ENCODE results near the gene PLCL1.

PLCL1 gene

DNA sequence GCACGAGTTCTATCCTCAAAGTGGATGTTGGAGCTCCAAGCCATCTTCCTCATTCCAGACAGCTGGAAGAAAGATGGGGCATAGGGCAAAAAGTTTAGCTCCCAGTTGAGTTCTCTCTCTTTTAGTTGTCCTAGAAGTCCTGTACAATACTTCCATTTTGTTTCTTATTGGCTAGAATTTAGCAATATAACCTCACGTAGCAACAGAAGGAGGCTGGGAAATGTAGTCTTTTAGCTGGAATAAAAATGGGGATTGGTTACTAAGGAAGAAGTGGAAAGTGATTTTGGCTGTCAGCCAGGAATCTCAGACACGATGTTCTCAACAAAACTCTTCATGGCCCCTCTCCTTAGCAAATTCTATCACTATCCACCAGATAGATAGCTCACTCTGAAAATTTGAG lies 79.9 kb downstream of the PLCL1 start:
- no peak for DNase-seq (ENCODE audit: low read depth in 1 of 2, low spot score in 1 of 2)

DNA sequence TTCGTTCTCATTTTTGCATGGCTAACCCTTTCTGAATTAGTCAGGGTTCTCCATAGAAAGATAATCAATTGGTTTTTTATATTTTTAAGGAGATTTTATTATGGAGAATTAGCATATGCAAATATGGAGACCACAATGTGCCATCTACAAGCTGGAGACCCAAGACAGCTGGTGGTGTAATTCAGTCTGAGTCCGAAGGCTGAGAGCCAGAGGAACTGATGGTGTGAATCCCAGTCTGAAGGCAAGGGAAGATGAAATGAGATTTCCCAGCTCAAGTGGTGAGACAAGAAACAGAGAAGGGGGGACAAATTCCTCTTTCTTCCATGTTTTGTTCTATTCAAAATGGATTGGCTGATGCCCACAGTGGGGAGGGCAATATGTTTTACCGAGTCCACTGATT lies 80.7 kb downstream of the PLCL1 start:
- no peak for DNase-seq (ENCODE audit: low read depth in 1 of 2, low spot score in 1 of 2)

DNA sequence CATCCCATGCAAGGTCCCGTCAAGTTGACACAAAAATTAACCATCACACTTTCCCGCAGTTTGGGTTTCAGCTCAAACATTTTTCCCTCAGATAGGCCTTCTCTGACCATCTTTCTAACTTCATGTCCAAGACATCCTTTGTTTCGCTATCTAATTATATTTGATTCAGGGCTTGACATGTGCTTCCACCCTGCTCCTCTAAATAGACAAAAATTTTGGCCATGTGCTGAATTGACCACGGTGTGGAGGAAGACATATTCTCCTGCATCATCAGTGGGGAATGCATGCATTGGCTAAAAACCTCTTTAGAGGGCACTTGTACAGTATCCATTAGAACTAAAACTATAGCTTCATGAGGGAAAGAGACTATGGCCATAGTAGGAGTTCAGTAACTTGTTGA lies 81.2 kb downstream of the PLCL1 start:
- DNase-seq (ENCODE audit: low read depth in 1 of 2, low spot score in 1 of 2) = no peak

DNA sequence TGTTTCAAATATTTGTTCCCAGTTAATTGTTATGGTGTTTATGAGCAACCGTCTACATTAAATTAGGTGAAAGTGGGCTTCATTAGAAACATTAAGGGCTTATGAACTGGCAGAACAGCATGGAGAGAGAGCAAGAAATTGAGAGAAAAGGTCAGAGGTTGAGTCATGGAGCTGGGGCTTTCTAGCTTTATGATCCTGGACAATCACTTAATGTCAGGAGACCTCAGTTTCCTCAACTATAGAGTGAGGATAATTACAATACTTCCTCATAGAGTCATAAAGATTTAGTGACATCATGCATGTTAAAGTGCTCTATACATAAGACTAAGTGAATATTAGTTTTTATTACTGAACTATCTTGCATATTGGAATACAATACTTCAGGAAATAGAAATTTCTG lies 83.9 kb downstream of the PLCL1 start:
- DNase-seq (ENCODE audit: low read depth in 1 of 2, low spot score in 1 of 2) = no peak

DNA sequence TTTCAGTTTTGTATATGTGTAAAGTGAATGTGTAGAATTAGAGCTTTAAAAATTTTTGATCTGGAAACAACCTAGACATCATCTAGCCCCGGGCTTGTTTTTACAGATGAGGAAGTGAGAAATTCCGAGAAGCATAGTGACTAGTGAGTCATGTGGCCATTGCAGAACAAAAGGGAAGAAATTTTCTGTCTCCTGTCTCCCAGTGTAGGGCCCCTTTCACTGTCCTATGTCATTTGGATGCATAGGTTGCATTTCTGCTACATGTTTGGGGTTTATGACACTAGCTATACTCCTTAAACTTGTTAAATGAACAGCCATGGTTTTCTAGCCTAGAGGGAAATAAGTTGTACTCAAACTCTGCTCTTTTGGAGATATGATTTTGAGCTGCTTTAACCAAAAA lies 84.6 kb downstream of the PLCL1 start:
- no peak for DNase-seq (ENCODE audit: low read depth in 1 of 2, low spot score in 1 of 2)

DNA sequence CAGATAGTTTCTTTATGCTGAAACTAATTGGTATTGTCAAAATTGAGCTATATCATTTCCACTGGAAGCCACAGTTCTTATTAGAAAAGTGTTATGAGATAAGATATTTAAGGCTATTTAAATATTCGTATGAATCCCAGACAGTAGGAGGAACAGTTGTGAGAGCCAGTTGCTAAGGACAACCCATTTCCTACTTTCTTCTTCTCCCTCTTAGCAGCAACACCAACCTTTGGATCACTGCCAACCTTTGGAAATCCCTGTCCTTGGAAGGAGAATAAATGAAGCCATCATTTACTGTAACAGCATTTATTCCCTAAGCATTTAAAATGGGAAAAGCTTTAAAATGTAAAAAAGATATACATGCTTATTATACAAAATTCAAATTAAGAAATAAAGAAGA lies 85.8 kb downstream of the PLCL1 start:
- no peak for DNase-seq (ENCODE audit: low read depth in 1 of 2, low spot score in 1 of 2)

DNA sequence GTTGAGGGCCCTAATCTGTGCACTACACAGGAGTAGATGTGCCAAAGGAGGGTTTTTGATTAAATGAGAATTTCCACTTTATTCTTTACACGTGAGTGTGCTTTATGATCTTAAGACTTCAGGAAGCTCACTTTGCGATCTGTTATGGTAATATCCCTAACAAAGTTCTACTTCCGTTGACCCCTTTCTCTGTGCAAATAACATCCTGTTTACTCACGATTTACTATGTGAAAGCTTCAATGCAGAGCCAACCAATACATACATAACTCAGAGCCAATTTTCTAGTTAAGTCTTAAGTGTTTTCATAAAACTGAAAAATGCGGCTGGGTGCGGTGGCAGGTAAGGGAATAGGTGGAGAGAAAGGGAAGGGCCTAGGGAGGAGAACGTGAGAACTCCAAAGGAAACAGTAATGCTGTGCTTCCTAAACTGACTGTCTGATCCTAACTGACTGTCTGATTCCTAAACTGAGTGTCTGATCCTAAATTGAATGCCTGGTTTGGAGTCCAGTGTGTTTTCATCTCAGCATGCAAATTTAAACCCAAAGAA lies 87.6 kb downstream of the PLCL1 start:
- no peak for DNase-seq (ENCODE audit: low read depth in 1 of 2, low spot score in 1 of 2)

DNA sequence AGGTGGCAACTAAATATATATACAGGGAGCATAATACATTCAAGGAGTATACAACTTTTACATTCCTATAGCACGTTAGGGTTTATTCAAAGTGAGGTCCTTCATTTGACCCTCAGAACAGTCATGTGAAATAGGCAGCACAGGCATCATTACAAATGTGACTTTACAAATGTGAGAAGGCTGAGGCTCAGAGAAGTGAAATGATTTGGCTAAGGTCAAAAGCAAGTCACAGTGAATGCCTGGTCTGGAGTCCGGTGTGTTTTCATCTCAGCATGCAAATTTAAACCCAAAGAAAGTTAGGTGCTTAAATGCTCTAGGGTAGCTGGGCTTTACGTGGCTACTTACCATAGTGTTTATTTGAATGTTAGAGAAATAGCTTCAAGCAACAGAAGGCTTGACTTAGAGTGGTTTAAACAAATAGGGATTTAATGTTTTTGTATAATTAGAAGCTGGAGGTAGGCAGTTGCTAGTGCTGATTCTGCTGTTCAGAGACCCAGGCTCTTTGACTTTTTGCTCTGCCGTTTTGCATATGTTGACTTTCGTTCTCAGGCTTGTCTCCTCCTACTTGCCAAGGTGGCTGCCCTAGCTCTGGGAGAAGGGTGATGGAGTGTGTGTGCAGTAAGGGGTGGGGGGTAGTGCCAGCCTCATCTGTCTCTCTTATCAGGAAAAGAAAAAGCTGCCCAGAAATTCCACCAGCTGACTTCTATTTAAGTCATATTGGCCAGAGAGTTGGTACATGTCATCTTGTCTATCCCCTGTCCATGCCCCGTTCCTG lies 89.2 kb downstream of the PLCL1 start:
- DNase-seq (ENCODE audit: low read depth in 1 of 2, low spot score in 1 of 2) = no peak

DNA sequence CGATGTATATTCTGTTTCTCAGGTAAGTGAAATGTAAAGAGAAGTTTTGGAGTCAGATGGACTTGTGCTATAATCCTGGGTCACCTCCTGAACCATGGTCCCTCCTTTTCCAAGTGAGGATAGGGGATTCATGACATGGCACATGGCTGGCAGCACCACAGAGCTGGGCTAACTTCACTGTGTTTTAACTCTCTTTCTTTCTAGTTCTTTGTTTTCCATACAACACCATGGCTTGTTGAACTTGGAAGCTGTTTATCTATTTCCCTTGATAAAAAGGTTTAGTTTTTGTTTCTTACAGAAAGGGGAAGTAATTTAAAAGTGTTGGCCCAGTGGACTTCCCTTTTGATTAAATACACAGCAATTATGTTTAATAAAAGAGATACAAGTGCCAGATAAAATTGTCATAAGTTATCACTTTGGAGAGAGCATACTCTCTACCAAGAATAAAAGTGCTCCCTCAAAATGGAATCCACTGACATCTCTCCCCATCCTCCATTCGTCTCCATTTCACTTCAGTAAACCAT lies 90.4 kb downstream of the PLCL1 start:
- DNase-seq (ENCODE audit: low read depth in 1 of 2, low spot score in 1 of 2) = no peak

DNA sequence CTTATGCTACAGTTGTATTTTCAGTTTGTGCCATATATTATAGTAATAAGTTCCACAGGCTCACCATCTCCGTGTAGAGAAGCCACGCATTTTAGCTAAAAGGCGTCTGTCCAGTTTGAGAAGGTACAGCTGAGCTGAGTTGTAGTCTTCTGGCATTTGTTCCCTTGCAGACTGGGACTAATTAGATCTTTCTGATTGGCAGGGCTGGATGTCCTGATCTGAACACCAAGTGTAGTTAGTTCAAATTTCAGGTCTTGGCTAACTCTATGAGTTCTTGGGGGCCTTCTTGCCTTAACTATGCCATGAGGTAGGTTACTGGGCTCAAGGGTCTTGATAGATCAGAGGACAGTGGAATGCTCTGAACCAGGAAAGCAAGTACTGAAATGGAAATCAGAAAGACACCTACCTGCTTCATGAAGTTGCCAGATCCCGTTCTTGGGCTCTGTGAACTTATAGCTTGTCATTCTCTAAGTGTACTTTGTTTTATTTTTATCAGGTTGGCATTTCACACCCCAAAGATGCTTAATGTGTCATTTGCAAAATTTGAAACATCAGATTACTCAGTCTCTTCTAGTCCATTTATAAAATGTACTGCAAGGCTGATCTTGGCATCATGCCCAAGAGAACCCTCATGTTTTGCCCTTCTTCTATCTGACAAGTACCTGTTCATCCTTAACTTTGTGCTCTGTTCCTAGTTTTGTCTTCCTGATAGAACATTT lies 93.7 kb downstream of the PLCL1 start:
- DNase-seq (ENCODE audit: low read depth in 1 of 2, low spot score in 1 of 2) = no peak

DNA sequence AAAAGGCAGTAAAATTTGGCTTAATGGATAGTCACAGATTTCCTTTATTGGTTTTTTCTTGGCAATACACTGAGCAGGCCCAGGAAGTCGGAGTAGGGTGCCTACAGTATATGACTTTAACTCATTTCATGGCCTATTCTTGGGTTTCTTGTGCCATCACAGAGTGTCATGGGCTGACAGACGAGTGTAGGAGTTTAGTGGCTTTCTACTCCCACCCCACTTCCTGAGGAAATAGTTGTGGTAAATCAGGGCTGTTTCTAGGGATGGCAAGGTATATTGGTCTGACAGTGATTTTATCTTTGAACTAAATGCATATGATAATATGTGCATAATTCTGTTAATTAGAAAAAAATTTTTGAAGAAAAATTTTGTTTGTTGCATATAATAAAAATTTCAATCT lies 100.1 kb downstream of the PLCL1 start:
- DNase-seq (ENCODE audit: low read depth in 1 of 2, low spot score in 1 of 2) = no peak

DNA sequence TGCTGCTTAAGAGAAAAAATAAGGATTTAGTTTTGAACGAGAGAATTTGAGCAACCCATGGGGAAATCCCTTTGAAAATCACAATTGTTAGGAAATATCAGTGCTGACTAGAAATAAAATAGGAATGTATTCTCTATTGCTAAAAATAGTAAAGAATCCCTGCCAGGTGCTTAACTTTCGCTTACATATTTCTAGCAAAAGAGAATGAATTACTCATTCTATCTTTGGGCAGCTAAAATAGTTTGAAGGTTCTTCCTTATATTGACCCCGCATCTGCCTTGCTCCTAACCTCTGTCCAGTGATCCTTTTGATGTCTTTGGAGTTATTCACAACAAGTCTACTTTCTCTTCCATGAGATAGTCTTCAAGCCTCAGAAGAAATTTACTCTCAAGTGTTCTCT lies 103.8 kb downstream of the PLCL1 start:
- DNase-seq (ENCODE audit: low read depth in 1 of 2, low spot score in 1 of 2) = no peak

DNA sequence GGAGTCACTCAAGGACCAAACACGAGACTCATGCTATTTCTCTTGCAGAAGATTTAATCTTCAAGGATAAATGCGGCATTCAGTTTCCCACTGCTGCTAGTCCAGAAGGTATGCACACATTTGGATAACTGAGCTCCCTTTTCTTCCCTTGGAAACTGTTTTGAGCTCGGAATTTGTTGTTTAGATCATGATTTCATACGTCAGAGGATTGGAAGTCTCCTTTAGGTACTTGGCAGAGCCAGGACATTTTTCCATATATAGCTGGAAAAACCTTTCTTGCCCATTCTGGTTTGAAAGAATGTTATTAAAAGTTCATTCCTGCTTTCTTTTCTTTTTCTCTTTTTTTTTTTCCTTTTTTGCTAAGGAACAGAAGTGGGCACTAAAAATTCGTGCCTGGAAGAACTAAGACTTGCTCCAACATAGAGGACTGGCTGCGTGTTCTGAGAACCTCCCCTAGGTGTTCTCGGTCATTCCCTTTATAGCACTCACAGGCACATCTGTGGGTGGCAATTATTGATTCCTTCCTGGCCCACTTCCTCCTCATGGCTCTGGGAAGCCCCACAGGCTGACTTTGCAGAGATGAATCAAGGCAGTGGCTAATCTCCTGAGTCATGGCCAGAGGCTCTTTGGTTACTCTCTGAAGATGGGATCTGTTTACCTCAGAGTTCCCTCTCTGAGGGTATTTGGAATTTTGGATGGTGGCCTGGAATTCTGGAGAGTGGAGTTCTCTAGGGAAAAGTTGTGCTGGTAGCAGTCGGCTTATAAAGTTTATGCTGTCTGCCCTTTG lies 104.8 kb downstream of the PLCL1 start:
- no peak for DNase-seq (ENCODE audit: low read depth in 1 of 2, low spot score in 1 of 2)

DNA sequence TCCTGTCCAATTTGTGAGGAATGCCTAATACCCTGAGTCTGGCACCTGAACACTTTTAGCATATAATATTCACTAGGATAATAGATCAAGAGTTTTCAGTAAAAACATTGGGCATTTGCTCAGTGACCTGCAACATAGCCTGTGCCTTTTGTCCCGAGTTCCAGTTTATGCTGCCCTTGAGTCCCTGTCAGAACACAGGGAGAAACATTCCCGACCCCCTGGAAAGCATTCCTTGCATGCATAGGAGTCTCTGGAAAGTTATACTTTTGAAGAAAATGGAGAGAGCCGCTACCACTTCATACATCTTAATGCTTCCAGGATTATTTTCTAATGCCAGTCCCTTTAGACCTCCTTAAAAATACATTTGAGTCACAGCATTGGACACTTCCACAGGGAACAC lies 107.3 kb downstream of the PLCL1 start:
- DNase-seq (ENCODE audit: low read depth in 1 of 2, low spot score in 1 of 2) = no peak

DNA sequence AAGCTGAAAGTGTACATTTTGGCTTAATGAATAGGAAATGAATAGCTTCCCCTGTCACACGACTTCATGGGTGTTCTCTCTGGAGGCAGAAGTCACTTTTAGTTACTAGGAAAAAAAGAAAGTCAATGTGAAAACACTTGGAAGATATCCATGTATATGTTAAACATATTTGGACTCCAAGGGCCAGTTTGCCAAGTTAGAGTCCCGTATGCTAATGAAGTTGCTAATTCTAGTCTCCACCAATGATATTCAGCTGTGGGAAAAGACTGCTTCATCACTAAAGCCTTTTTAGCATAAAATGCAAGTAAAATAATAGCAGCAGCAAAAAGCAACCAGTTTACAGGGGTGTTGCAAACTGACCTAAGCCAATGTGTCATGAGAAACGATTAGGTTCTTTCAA lies 108.7 kb downstream of the PLCL1 start:
- DNase-seq (ENCODE audit: low read depth in 1 of 2, low spot score in 1 of 2) = no peak

DNA sequence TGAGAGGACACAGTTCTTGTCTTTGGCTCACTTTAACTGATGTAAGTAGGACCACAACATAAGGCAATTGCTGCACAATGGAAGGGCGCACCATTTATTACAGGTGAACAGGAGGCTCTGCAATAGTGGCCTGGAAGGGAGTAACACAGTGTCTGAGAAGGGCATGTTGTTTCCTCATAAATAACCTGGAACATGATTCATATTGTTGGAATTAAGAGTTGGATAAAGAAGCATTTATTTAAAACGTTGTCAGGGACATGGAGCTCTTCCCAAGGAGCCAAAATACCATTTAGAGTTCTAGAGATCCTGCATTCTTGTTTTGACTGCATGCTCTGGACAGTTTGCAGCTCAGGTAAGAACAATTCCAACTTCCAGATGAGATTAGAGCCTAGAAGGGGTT lies 110.4 kb downstream of the PLCL1 start:
- no peak for DNase-seq (ENCODE audit: low read depth in 1 of 2, low spot score in 1 of 2)

DNA sequence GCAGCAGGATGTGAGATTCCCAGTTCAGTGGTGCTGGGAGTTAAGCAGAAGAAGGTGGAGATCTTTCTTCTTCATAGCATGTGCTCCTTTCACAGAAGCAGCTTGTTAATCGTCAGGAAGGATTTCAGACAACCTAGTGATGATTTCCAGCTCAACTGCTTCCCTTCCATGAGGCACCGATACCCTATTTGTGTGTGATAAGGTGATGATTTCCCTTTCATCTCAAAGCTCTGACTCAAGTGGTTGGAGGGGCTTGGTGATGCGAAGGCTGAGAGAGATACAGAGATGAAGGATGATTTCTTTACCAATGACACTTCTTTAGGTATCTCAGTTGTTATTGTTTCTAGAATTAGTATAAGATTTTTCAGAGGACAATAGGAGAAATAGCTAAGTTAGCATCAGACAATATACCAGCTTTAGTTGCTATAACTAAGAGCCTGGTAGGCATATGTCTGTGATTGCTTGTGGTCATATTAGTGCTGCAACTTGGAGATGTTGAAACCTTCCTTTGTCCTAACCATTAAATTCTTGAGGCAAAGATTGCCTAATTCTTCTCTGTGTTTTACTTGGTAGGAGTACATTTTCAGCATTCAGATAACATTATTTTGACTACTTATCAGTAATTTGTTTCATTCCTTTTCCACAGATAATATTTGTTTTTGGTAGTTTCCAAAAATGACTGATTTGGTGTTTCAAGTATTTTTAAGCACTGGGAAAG lies 111.3 kb downstream of the PLCL1 start:
- no peak for DNase-seq (ENCODE audit: low read depth in 1 of 2, low spot score in 1 of 2)

DNA sequence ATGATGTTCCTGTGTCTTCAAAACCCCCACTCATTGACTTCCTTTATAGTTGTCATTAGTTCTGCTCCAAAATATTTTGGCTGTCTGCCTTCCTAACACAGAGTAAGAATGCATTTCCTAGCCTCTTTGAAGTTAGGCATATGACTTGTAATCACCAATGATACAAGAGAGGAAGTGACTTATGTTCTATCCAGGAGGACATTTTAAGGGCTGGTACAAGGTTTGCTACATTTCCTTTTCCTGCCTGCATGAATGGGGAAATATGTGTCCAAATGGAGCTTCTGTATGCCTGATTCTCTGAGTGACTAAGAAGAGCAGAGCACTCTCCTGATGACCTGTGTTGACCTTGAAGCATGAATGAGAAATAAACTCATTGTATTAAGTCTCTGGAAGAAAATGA lies 115.1 kb downstream of the PLCL1 start:
- DNase-seq (ENCODE audit: low read depth in 1 of 2, low spot score in 1 of 2) = no peak

DNA sequence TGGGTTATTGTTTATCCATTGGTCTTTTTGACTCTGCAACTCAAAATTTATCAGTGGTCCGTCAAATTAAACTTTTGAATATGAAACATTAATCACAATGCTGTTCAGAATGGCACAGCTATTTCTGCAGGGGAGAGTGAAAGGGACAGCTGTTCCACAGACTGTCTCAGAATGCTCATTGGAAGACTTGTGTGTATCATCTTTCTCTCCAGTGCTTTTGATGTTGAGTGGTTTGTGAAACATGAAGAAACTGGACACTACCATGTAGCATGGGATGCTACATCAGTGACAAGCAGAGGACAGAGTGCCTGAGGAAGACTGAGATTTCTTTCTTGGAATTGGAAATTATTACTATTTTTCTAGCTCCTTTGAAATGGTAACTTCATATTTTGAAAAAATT lies 115.7 kb downstream of the PLCL1 start:
- DNase-seq (ENCODE audit: low read depth in 1 of 2, low spot score in 1 of 2) = no peak

DNA sequence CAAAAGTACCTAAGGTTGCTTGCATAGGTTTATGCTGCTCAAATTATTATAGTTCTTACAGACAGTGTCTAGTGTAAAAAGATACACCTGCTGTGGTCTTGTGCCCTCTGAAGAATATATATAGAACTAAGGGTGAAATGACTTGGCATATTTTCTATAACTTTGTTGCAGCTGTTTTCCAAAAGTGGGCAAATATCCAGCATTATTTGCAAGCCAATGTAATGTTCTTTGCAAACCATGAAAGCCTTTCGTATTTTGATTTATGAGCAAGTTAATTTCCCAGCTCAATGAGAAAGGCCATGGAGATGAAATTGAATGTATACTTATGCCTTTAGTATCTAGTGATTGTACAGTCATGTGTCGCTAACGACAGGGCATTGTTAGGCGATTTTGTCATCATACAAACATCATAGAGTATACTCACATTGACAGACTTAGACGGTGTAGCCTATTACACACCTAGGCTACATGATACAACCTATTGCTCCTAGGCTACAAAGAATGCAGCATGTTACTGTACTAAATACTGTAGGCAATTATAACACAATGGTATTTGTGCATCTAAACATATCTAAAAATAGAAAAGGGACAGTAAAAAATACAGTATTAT lies 116.3 kb downstream of the PLCL1 start:
- DNase-seq (ENCODE audit: low read depth in 1 of 2, low spot score in 1 of 2) = no peak

DNA sequence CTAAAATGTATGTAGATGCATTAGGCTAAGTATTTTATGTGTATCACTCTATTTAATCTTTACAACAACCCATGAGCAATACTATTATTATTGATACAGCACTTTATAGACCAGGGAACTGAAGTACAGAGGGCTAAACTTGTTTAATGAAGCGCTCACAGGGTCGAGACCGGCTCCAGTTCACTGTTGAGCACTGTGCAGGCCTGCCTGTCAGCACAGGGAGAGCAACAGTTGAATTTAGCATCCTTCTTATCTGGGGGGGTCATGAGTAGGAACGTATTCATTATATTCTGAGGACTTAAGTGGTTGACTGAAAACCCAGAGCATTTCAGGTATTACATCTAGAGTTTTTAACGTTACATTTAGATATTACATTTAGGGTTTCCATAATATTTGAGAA lies 120.1 kb downstream of the PLCL1 start:
- no peak for DNase-seq (ENCODE audit: low read depth in 1 of 2, low spot score in 1 of 2)
